Measurements from ENCODE around the gene EIF2B1.

Gene EIF2B1

GRCh38 chr12:123633379-123634141, at the start of gene EIF2B1, which contains the start of gene GTF2H3:
TSS of gene EIF2B1 (minus strand) at chr12:123633686. CDS start at chr12:123633557, 129 bp downstream.
TSS of gene GTF2H3 (plus strand) at chr12:123633829. CDS start at chr12:123633860, 31 bp downstream.
- DNase-seq, result peak; percentile 98 to 99
- TF ChIP-seq POLR2A (IDR thresholded peaks at IDR 0.05; ENCODE audit: low read length) (peak; percentile 97), GATA1 (IDR thresholded peaks at IDR 0.05; ENCODE audit: low read depth, low read length) (no peak)

- TF ChIP-seq POLR2A (IDR thresholded peaks at IDR 0.05; ENCODE audit: low read length), result no peak
- TF ChIP-seq GATA1 (IDR thresholded peaks at IDR 0.05; ENCODE audit: low read depth, low read length), result no peak
- no peak for DNase-seq
These were observed 48.1 kb upstream of the EIF2B1 start for GRCh38 chr12:123681605-123682004.

GRCh38 chr12:123678981-123679380, 45.5 kb upstream of the EIF2B1 start:
- TF ChIP-seq GATA1 (IDR thresholded peaks at IDR 0.05; ENCODE audit: low read depth, low read length) (no peak), POLR2A (IDR thresholded peaks at IDR 0.05; ENCODE audit: low read length) (no peak)

GRCh38 chr12:123676616-123677320, 43.3 kb upstream of the EIF2B1 start:
- DNase-seq, result no peak
- TF ChIP-seq GATA1 (IDR thresholded peaks at IDR 0.05; ENCODE audit: low read depth, low read length) (no peak), POLR2A (IDR thresholded peaks at IDR 0.05; ENCODE audit: low read length) (no peak)

More at GRCh38 chr12:123678981-123679380, 45.5 kb upstream of the EIF2B1 start:
- no peak for DNase-seq

- no peak for DNase-seq
- TF ChIP-seq POLR2A (IDR thresholded peaks at IDR 0.05; ENCODE audit: low read length), result no peak
- no peak for TF ChIP-seq GATA1 (IDR thresholded peaks at IDR 0.05; ENCODE audit: low read depth, low read length)
These were observed 42.0 kb upstream of the EIF2B1 start for GRCh38 chr12:123675436-123675835.

GRCh38 chr12:123671876-123672275, 38.4 kb upstream of the EIF2B1 start:
- DNase-seq, result no peak
- TF ChIP-seq POLR2A (IDR thresholded peaks at IDR 0.05; ENCODE audit: low read length) (no peak), GATA1 (IDR thresholded peaks at IDR 0.05; ENCODE audit: low read depth, low read length) (no peak)

- DNase-seq, result peak; percentile 95 to 96
- TF ChIP-seq POLR2A (IDR thresholded peaks at IDR 0.05; ENCODE audit: low read length) (no peak), GATA1 (IDR thresholded peaks at IDR 0.05; ENCODE audit: low read depth, low read length) (no peak)
These were observed 37.6 kb upstream of the EIF2B1 start, which contains the start of gene TCTN2 for GRCh38 chr12:123670882-123671728. TSS of gene TCTN2 (plus strand) at chr12:123671113. CDS start at chr12:123671241, 128 bp downstream.

GRCh38 chr12:123667771-123668170, 34.3 kb upstream of the EIF2B1 start:
- no peak for DNase-seq
- TF ChIP-seq GATA1 (IDR thresholded peaks at IDR 0.05; ENCODE audit: low read depth, low read length), result no peak
- TF ChIP-seq POLR2A (IDR thresholded peaks at IDR 0.05; ENCODE audit: low read length), result no peak

GRCh38 chr12:123659996-123660727, 26.7 kb upstream of the EIF2B1 start:
- no peak for TF ChIP-seq GATA1 (IDR thresholded peaks at IDR 0.05; ENCODE audit: low read depth, low read length)
- TF ChIP-seq POLR2A (IDR thresholded peaks at IDR 0.05; ENCODE audit: low read length), result no peak
- peak in 1 of 2 experiments; percentile 11 for DNase-seq

GRCh38 chr12:123657211-123657610, 23.7 kb upstream of the EIF2B1 start:
- no peak for DNase-seq
- no peak for TF ChIP-seq GATA1 (IDR thresholded peaks at IDR 0.05; ENCODE audit: low read depth, low read length)
- no peak for TF ChIP-seq POLR2A (IDR thresholded peaks at IDR 0.05; ENCODE audit: low read length)

GRCh38 chr12:123656392-123656791, 22.9 kb upstream of the EIF2B1 start:
- DNase-seq, result no peak
- TF ChIP-seq GATA1 (IDR thresholded peaks at IDR 0.05; ENCODE audit: low read depth, low read length), result no peak
- no peak for TF ChIP-seq POLR2A (IDR thresholded peaks at IDR 0.05; ENCODE audit: low read length)

- TF ChIP-seq POLR2A (IDR thresholded peaks at IDR 0.05; ENCODE audit: low read length) (no peak), GATA1 (IDR thresholded peaks at IDR 0.05; ENCODE audit: low read depth, low read length) (no peak)
- no peak for DNase-seq
These were observed 21.9 kb upstream of the EIF2B1 start for GRCh38 chr12:123655420-123655819.

GRCh38 chr12:123654129-123654701, 20.7 kb upstream of the EIF2B1 start:
- no peak for DNase-seq
- TF ChIP-seq GATA1 (IDR thresholded peaks at IDR 0.05; ENCODE audit: low read depth, low read length) (no peak), POLR2A (IDR thresholded peaks at IDR 0.05; ENCODE audit: low read length) (no peak)
